IMR-90 (cell line): Measurements from ENCODE around the gene TRDN. TPM values are rescaled to one million over a fixed set of nuclear protein-coding genes. Genes with fewer than 3 reads are reported as not detected.

Source experiments
- ATAC-seq: fragments of 200-7000 bp; cut with Tn5 transposase; 2 replicates; pipeline ENCODE4 v1.9.1; 2020; ENCODE audit warnings: low read depth, mild to moderate bottlenecking, moderate library complexity
- BruUV-seq: library from RNA; stranded (reverse); fragments of 400-500 nt; replicated peaks from 2 replicates; lab custom pipeline; 2021; lab: Mats Ljungman, UMichigan
- CTCF ChIA-PET: fragments of 300-600 bp; formaldehyde crosslinking; extraction: SDS; loops from one replicate; lab custom pipeline; 2021; ENCODE audit warnings: antibody characterized with exemption; lab: Yijun Ruan, JAX
- POLR2A ChIA-PET: fragments of 300-600 bp; sonication (Branson Sonifier 250); formaldehyde crosslinking; loops from one replicate; lab custom pipeline; 2022; ENCODE audit warnings: antibody characterized with exemption; ENCODE audit not compliant: unreplicated experiment; lab: Charles Lee
- DNase-seq: peaks from one replicate; pipeline ENCODE4 v3.0.0; 2013
- H2AFZ ChIP-seq: replicated peaks from 2 replicates; pipeline ENCODE3; 2013; ENCODE audit warnings: low read length, mild to moderate bottlenecking; ENCODE audit not compliant: poor library complexity
- H2AK5ac ChIP-seq: 2 replicates; pipeline ENCODE4 v1.6.1; 2013; ENCODE audit warnings: low read depth, low read length, inconsistent platforms
- H2AK9ac ChIP-seq: replicated peaks from 2 replicates; pipeline ENCODE3; 2013; ENCODE audit warnings: mild to moderate bottlenecking, low read depth, low read length, moderate library complexity; ENCODE audit not compliant: poor library complexity
- H2BK120ac ChIP-seq: 2 replicates; pipeline ENCODE4 v1.6.1; 2013; ENCODE audit warnings: low read depth, low read length, inconsistent platforms
- H2BK15ac ChIP-seq: 3 replicates; pipeline ENCODE4 v1.6.1; 2013; ENCODE audit warnings: low read depth, low read length, inconsistent platforms
- H2BK20ac ChIP-seq: 2 replicates; pipeline ENCODE4 v1.6.1; 2013; ENCODE audit warnings: low read depth, mild to moderate bottlenecking, inconsistent platforms, low read length, moderate library complexity
- H2BK5ac ChIP-seq: 2 replicates; pipeline ENCODE4 v1.6.1; 2013; ENCODE audit warnings: mild to moderate bottlenecking, low read depth, low read length, inconsistent platforms; ENCODE audit not compliant: poor library complexity, severe bottlenecking
- H3K14ac ChIP-seq: replicated peaks from 2 replicates; pipeline ENCODE4 v1.6.1; 2013; ENCODE audit warnings: low read depth, low read length, inconsistent platforms
- H3K18ac ChIP-seq: 2 replicates; pipeline ENCODE4 v1.6.1; 2013; ENCODE audit warnings: low read depth, low read length, control low read depth
- H3K23ac ChIP-seq: 2 replicates; pipeline ENCODE4 v1.6.1; 2013; ENCODE audit warnings: low read depth, low read length, inconsistent platforms
- H3K27ac ChIP-seq: 2 replicates; pipeline ENCODE4 v1.5.1; 2013; ENCODE audit warnings: mild to moderate bottlenecking, control low read depth, low read length; ENCODE audit not compliant: insufficient read depth
- H3K27me3 ChIP-seq: 2 replicates; pipeline ENCODE4 v1.6.1; 2013; ENCODE audit warnings: low read length; ENCODE audit not compliant: control insufficient read depth, insufficient read depth
- H3K36me3 ChIP-seq: 2 replicates; pipeline ENCODE4 v1.6.1; 2013; ENCODE audit warnings: low read length, mixed read lengths; ENCODE audit not compliant: control insufficient read depth, insufficient read depth
- H3K4ac ChIP-seq: 2 replicates; pipeline ENCODE4 v1.6.1; 2013; ENCODE audit warnings: low read depth, low read length, inconsistent platforms
- H3K4me1 ChIP-seq: 2 replicates; pipeline ENCODE4 v1.6.1; 2013; ENCODE audit warnings: low read length, mixed read lengths; ENCODE audit not compliant: control insufficient read depth, insufficient read depth
- H3K4me2 ChIP-seq: 2 replicates; pipeline ENCODE4 v1.6.1; 2013; ENCODE audit warnings: low read depth, mild to moderate bottlenecking, control low read depth, low read length, moderate library complexity
- H3K4me3 ChIP-seq: 2 replicates; pipeline ENCODE4 v1.5.1; 2013; ENCODE audit warnings: low read depth, mild to moderate bottlenecking, control low read depth, low read length, moderate library complexity; ENCODE audit not compliant: insufficient read depth
- H3K56ac ChIP-seq: 2 replicates; pipeline ENCODE4 v1.6.1; 2013; ENCODE audit warnings: low read length, inconsistent platforms; ENCODE audit not compliant: insufficient read depth; ENCODE audit errors: extremely low read depth
- H3K79me1 ChIP-seq, 2 experiments: 2 replicates each; pipeline ENCODE4 v1.6.1; 2013; ENCODE audit warnings: low read length in 2 of 2, inconsistent platforms in 1 of 2, low read depth in 1 of 2
- H3K9ac ChIP-seq: 2 replicates; pipeline ENCODE4 v1.6.1; 2013; ENCODE audit warnings: low read depth, low read length, control low read depth
- H3K9me1 ChIP-seq: 2 replicates; pipeline ENCODE4 v1.6.1; 2013; ENCODE audit warnings: low read length, inconsistent platforms; ENCODE audit not compliant: insufficient read depth
- H3K9me3 ChIP-seq: 2 replicates; pipeline ENCODE4 v1.6.1; 2013; ENCODE audit warnings: low read length; ENCODE audit not compliant: control insufficient read depth, insufficient read depth
- H4K20me1 ChIP-seq: 2 replicates; pipeline ENCODE4 v1.6.1; 2013; ENCODE audit warnings: low read length, inconsistent platforms; ENCODE audit not compliant: insufficient read depth
- H4K5ac ChIP-seq: 2 replicates; pipeline ENCODE4 v1.6.1; 2013; ENCODE audit warnings: mild to moderate bottlenecking, low read depth, low read length, control low read depth
- H4K8ac ChIP-seq, 2 experiments: 2 replicates each; pipeline ENCODE4 v1.6.1; 2013; ENCODE audit warnings: low read depth in 2 of 2, low read length in 2 of 2, control low read depth in 1 of 2, inconsistent platforms in 1 of 2
- H4K91ac ChIP-seq: 2 replicates; pipeline ENCODE4 v1.6.1; 2013; ENCODE audit warnings: low read depth, low read length, inconsistent platforms; ENCODE audit not compliant: insufficient read depth
- BHLHE40 ChIP-seq: fragments of 150-350 bp; IDR thresholded peaks from 2 replicates; pipeline ENCODE4 v1.6.1; 2016; ENCODE audit warnings: mild to moderate bottlenecking, low read depth, low read length
- MAFK ChIP-seq: IDR thresholded peaks from 2 replicates; pipeline ENCODE4 v1.6.1; 2012; ENCODE audit warnings: low read depth, low read length, improper control_type of control experiment
- dilution Hi-C: fragments of 300-500 bp; cut with HindIII; formaldehyde crosslinking; loops from one replicate; pipeline ENCODE4 v1.14.3; 2018; ENCODE audit warnings: low sequenced_read_pairs; ENCODE audit not compliant: unreplicated experiment
- in situ Hi-C: fragments of 300-500 bp; cut with MboI; formaldehyde crosslinking; loops from 3 replicates; pipeline ENCODE4 v1.14.3; 2019; ENCODE audit warnings: low sequenced_read_pairs, inconsistent platforms, mixed read lengths
- intact Hi-C: fragments of 100-400 bp; cut with micrococcal nuclease; formaldehyde crosslinking; loops from 2 replicates; pipeline ENCODE4 v1.10.0; 2022
- polyA plus RNA-seq, 3 experiments: library from polyadenylated mRNA; depleted of rRNA; stranded (reverse); fragments of >200 nt; gene quantifications; 2 replicates each; pipeline ENCODE4 v1.2.3, GENCODE V29; 2012; ENCODE audit warnings: low replicate concordance in 1 of 3
- total RNA-seq: library from RNA; depleted of rRNA; stranded (reverse); fragments of >200 nt; gene quantifications from 2 replicates; pipeline ENCODE4 v1.2.3, GENCODE V29; 2012

The TRDN gene
- total and polyA plus RNA-seq, 2 of the 4 experiments (the other 2 are of a cell fraction): not detected

DNA sequence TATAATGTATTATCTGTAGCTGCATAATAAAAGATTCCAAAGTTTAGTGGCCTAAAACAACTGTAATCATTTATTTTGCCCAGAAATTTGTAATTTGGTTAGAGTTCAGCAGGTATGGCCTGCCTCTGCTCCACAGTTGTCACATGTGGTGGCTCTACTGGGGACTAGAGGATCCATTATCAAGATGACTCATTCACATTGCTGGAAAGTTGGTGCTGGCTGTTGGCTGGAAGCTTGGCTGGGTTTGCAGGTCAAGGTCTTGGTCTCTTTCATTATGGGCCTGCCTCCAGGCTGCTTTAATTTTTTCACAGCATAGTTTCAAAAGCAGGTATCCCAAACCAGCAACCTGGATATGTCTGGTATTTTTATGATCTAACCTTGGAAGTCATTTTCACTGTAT is 17.6 kb downstream of the TRDN start:
- H2BK5ac ChIP-seq: no peak overlapping the region
- H2AK9ac ChIP-seq: no peak overlapping the region
- H4K20me1 ChIP-seq: no peaks in the 10 kb centered on the region
- H4K5ac ChIP-seq: no peak overlapping the region
- in situ Hi-C loops (no loop called here), intact Hi-C loops (no loop called here), dilution Hi-C loops (no loop called here)
- H2AFZ ChIP-seq: no peak overlapping the region
- ChIA-PET CTCF (interaction anchor here (0.5 kb wide), 1 partner anchor 19 kb away, joined by 3 read pairs; no protein-coding TSS in a partner anchor), POLR2A (no interaction called here)
- no peak overlapping the region for H4K91ac ChIP-seq
- no peaks in the 10 kb centered on the region for H3K36me3 ChIP-seq
- H3K18ac ChIP-seq: no peak overlapping the region
- no peak overlapping the region for H3K9ac ChIP-seq
- peaks cover 3% of the 10 kb centered on the region; the same call in 1 of the 2 replicates for H3K9me3 ChIP-seq
- no peak overlapping the region for H2BK120ac ChIP-seq
- no peak overlapping the region for H3K4me3 ChIP-seq
- H3K56ac ChIP-seq: no peak overlapping the region
- no peak overlapping the region for H3K27ac ChIP-seq
- no peak for DNase-seq
- no peak overlapping the region for H3K23ac ChIP-seq
- H3K27me3 ChIP-seq: no peaks in the 10 kb centered on the region
- no peaks in the 10 kb centered on the region for H3K9me1 ChIP-seq
- ATAC-seq: no peak
- no TSS peak for BruUV-seq
- H2BK15ac ChIP-seq: no peak overlapping the region
- no peak overlapping the region for H3K4me2 ChIP-seq
- H3K14ac ChIP-seq: no peak overlapping the region
- TF ChIP-seq MAFK (no peak), BHLHE40 (no peak)
- no peak overlapping the region for H3K4ac ChIP-seq
- no peaks in the 10 kb centered on the region for H3K4me1 ChIP-seq
- no peak overlapping the region for H2AK5ac ChIP-seq
- H2BK20ac ChIP-seq: no peak overlapping the region
- H4K8ac ChIP-seq: no peak overlapping the region
- H3K79me1 ChIP-seq: no peaks in the 10 kb centered on the region
